Ascending aorta (tissue), 2 donors: ENCODE measurements around the gene PACSIN1. TPM values are rescaled to one million over a fixed set of nuclear protein-coding genes. Genes with fewer than 3 reads are reported as not detected.

Experiments used
- DNase-seq, 2 donors: peaks; one replicate each; pipeline ENCODE4 v3.0.0-alpha.2; 2019; ENCODE audit warnings: low spot score in 2 of 2
- H3K27ac ChIP-seq, 2 donors: fragments of 200-600 bp; sonication (generic); one replicate each; pipeline ENCODE4 v1.5.1; 2016 to 2017; ENCODE audit warnings: mild to moderate bottlenecking in 1 of 2
- H3K27me3 ChIP-seq: fragments of 200-600 bp; sonication (generic); one replicate; pipeline ENCODE4 v1.5.1; 2017
- H3K36me3 ChIP-seq, 2 donors: fragments of 200-600 bp; sonication (generic); one replicate each; pipeline ENCODE4 v1.5.1; 2016
- H3K4me1 ChIP-seq, 2 donors: fragments of 200-600 bp; sonication (generic); one replicate each; pipeline ENCODE4 v1.5.1; 2016 to 2017; ENCODE audit warnings: mild to moderate bottlenecking in 1 of 2
- H3K4me3 ChIP-seq, 2 donors: fragments of 200-600 bp; sonication (generic); one replicate each; pipeline ENCODE4 v1.5.1; 2016 to 2017; ENCODE audit warnings: mild to moderate bottlenecking in 1 of 2
- H3K9me3 ChIP-seq, 2 donors: fragments of 200-600 bp; sonication (generic); one replicate each; pipeline ENCODE4 v1.5.1; 2016
- intact Hi-C: fragments of 100-400 bp; cut with DNase I; formaldehyde crosslinking; loops from one replicate; pipeline ENCODE4 v1.15.1; 2023
- total RNA-seq: library from RNA; depleted of rRNA; stranded (reverse); fragments of >200 nt; gene quantifications from one replicate; pipeline ENCODE4 v1.1.0, GENCODE V29; 2016
- TF ChIP-seq, protein P1 (sequence below), 3 experiments: fragments of 200-600 bp in 2 of 3; fragments of 450-650 bp in 1 of 3; sonication (generic) in 2 of 3; IDR thresholded peaks; one replicate each; pipeline ENCODE4 v1.5.1; 2016 to 2019; ENCODE audit warnings: antibody characterized with exemption in 3 of 3, mild to moderate bottlenecking in 1 of 3, moderate library complexity in 1 of 3

Gene PACSIN1
- total RNA-seq, 1 donor from 2014 or later, result not detected

DNA sequence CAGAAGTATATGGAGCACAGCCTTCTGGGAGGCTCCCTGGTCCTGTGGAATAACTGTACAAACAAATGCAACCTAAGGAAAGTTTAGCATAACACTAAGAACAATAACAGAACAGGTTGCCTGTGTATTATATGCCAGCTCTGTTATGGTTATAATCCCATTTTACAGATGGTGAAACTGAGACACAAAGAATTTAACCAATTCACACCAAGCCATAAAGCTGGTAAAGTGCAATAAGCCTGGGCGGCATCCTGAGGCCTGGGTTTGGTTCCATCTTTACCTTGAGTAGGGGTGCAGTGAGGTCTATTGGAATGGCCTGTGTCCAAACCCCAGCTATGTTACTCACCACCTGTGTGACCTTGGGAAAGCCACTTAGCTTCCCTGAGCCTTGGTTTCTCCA is 14.7 kb upstream of the PACSIN1 start:
- TF ChIP-seq, protein P1, sequence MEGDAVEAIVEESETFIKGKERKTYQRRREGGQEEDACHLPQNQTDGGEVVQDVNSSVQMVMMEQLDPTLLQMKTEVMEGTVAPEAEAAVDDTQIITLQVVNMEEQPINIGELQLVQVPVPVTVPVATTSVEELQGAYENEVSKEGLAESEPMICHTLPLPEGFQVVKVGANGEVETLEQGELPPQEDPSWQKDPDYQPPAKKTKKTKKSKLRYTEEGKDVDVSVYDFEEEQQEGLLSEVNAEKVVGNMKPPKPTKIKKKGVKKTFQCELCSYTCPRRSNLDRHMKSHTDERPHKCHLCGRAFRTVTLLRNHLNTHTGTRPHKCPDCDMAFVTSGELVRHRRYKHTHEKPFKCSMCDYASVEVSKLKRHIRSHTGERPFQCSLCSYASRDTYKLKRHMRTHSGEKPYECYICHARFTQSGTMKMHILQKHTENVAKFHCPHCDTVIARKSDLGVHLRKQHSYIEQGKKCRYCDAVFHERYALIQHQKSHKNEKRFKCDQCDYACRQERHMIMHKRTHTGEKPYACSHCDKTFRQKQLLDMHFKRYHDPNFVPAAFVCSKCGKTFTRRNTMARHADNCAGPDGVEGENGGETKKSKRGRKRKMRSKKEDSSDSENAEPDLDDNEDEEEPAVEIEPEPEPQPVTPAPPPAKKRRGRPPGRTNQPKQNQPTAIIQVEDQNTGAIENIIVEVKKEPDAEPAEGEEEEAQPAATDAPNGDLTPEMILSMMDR (IDR thresholded peaks at IDR 0.05), result no peak
- Histone ChIP-seq H3K27me3 (no peaks in the 10 kb centered on the region), H3K36me3 (no peaks in the 10 kb centered on the region), H3K9me3 (no peaks in the 10 kb centered on the region), H3K4me3 (no peak overlapping the region), H3K4me1 (no peaks in the 10 kb centered on the region), H3K27ac (no peak overlapping the region)
- intact Hi-C loops, result no loop called here
- DNase-seq, result no peak

DNA sequence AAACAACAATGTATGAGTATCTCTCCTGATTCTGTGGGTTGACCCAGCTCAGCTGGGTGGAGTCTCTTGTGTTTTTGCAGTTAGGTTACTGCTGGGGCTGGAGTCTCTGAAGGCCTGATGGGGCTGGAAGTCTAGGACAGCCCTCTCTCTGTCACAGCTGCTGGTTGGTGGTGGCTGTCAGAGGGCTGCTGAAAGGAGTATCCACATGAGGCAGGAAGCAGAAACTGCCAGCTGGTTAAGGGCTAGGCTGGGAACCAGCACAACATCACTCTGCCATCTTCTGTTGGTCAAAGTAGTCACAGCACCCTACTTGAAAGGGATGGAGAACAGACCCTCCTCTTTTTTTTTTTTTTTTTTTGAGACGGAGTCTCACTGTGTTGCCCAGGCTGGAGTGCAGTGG is 10.0 kb upstream of the PACSIN1 start:
- H3K4me3 ChIP-seq, result no peak overlapping the region
- no peaks in the 10 kb centered on the region for H3K36me3 ChIP-seq
- intact Hi-C loops, result no loop called here
- H3K27ac ChIP-seq, result no peak overlapping the region
- TF ChIP-seq, protein P1 (IDR thresholded peaks at IDR 0.05), result no peak
- no peak for DNase-seq
- no peaks in the 10 kb centered on the region for H3K9me3 ChIP-seq
- no peaks in the 10 kb centered on the region for H3K4me1 ChIP-seq
- H3K27me3 ChIP-seq, result no peaks in the 10 kb centered on the region

DNA sequence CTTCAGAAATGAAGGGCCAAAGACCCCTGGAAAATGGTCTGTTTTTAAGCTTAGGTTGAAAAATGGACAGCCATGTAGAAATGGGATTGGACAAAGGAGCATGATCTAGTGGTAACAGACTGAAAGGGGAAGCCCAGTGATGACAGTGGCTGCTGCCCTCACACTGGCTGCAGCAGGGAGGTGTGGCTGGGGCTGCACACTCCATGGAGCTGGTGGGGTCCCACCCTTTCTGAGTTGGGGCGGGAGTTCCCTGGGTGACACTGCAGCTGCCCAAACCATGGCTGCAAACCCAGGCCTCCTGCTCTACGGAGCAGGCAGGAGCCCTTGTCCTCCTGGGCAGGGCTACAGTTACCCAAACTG is 8.5 kb upstream of the PACSIN1 start:
- H3K36me3 ChIP-seq, result no peaks in the 10 kb centered on the region

DNA sequence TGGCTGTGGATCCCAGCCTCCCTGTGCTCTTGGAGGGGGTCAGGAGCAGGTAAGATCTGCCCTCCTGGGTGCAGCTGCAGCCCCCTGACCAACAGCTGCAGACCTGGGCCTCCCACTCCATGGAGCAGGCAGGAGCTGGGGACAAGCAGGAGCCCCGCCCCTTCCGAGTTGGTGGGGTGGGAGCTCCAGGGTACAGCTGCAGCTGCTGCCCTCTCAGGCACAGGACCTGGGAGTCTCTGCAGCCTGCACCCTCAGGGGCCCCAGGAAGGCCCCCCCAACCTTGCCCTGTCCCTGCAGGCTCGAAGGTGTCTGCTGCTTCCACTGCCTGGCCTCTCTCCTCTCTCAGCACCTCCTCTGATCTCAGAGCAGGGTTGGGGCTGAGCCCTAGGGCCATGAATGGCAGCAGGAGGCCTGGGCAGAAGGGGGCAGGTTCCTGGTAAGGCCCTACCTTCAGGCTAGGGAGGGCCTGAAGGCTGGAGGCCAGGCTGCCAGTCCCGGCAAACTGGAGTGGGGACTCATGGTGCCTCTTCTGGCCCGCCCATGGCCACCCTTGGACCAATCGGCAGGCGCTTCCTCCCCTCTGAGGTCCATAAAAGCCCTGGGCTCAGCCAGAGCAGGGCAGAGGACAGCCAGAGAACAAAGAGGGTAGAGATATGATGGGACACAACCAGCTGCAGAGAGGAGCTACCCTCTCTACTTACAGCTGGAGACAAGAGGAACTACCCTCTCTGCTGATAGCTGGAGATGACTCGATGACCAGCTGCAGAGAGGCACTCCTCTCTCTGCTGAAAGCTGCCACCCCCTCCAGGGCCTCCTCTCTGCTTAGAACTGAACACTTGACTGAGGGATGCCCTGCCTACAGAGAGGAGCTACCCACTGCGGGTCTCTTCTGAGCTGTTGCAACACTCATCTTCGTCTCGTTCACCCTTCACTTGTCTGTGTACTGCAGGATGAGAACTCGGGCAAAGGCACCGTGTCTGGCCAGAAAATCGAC is 7.8 kb upstream of the PACSIN1 start:
- H3K9me3 ChIP-seq, result no peaks in the 10 kb centered on the region

More for the DNA sequence above, 8.5 kb upstream of the PACSIN1 start:
- intact Hi-C loops, result no loop called here
- Histone ChIP-seq H3K27me3 (no peaks in the 10 kb centered on the region), H3K9me3 (no peaks in the 10 kb centered on the region), H3K27ac (no peak overlapping the region), H3K4me3 (no peak overlapping the region), H3K4me1 (no peaks in the 10 kb centered on the region)
- DNase-seq, result no peak
- TF ChIP-seq, protein P1 (IDR thresholded peaks at IDR 0.05), result no peak

DNA sequence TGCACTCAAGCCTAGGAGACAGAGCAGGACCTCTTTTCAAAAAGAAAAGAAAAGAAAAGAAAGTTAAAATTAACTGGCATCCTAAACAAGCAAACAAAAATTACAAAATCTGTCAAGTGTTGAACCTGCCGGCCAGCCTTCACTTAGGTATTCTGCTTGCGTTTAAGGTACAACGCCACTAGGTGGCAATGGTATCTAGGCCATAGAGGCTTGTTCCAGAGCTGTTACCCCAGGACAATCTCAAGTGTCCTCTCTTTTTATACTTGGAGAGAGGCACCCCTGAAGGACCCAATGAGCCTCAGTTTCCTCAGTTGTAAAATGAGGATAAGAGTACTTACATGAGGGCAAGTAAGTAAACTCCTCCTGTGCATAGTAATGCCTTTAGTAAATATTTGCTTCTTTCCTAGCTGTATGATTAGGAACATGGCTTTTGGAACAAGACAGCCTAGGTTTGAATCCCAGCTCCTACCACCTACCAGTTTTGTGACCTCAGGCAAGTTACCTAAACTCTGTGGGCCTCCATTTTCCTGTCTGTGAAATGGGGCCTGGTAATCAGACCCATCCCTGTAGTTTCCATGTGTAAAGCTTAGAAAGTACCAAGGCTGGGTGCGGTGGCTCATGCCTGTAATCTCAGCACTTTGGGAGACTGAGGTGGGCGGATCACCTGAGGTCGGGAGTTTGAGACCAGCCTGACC is 5.8 kb upstream of the PACSIN1 start:
- TF ChIP-seq, protein P1 (IDR thresholded peaks at IDR 0.05), result peak in 2 of 3 experiments; percentile 13 to 28
- Histone ChIP-seq H3K4me3 (no peak overlapping the region), H3K36me3 (no peaks in the 10 kb centered on the region), H3K4me1 (no peaks in the 10 kb centered on the region), H3K27ac (no peak overlapping the region), H3K27me3 (no peaks in the 10 kb centered on the region), H3K9me3 (no peaks in the 10 kb centered on the region)
- intact Hi-C loops, result no loop called here
- no peak for DNase-seq

More for the DNA sequence above, 7.8 kb upstream of the PACSIN1 start:
- Histone ChIP-seq H3K27ac (no peak overlapping the region), H3K4me1 (no peaks in the 10 kb centered on the region), H3K36me3 (no peaks in the 10 kb centered on the region), H3K27me3 (no peaks in the 10 kb centered on the region), H3K4me3 (no peak overlapping the region)
- TF ChIP-seq, protein P1 (IDR thresholded peaks at IDR 0.05), result no peak
- no peak for DNase-seq
- intact Hi-C loops, result no loop called here
